Fibroblast of peridontal ligament (primary cell): Measurements from ENCODE around the gene MS4A18.
"Not testable (repeated sequence)": the region's sequence is repeated elsewhere in the genome, so short reads cannot be mapped to it uniquely, and the experiment has no call there.

Experiments
- DNase-seq: peaks from one replicate; pipeline ENCODE4 v3.0.0-alpha.2; 2010; ENCODE audit errors: extremely low read depth

Gene MS4A18

GRCh38 chr11:60739114-60739513 lies 14.6 kb downstream of the MS4A18 start:
- no peak for DNase-seq

- DNase-seq = no peak
These were observed 16.1 kb downstream of the MS4A18 start for GRCh38 chr11:60740573-60740972.

- no peak for DNase-seq
These were observed 16.9 kb downstream of the MS4A18 start for GRCh38 chr11:60741421-60741820.

GRCh38 chr11:60743058-60743457 lies 18.5 kb downstream of the MS4A18 start:
- no peak for DNase-seq

- no peak for DNase-seq
These were observed 19.6 kb downstream of the MS4A18 start for GRCh38 chr11:60744114-60744513.

GRCh38 chr11:60747359-60747873 lies 22.9 kb downstream of the MS4A18 start:
- no peak for DNase-seq

- no peak for DNase-seq
These were observed 23.7 kb downstream of the MS4A18 start for GRCh38 chr11:60748225-60748624.

GRCh38 chr11:60748821-60749220 lies 24.3 kb downstream of the MS4A18 start:
- DNase-seq = no peak

GRCh38 chr11:60750911-60751310 lies 26.4 kb downstream of the MS4A18 start:
- DNase-seq = no peak

GRCh38 chr11:60753309-60753708 lies 28.8 kb downstream of the MS4A18 start:
- DNase-seq = no peak

- no peak for DNase-seq
These were observed 30.4 kb downstream of the MS4A18 start for GRCh38 chr11:60754887-60755286.

GRCh38 chr11:60756307-60757032 lies 31.9 kb downstream of the MS4A18 start, which contains the start of gene MS4A15:
Gene MS4A15 (plus strand): TSS chr11:60756867. CDS start chr11:60763734, 6,867 bp downstream.
- no peak for DNase-seq

GRCh38 chr11:60757231-60757800 lies 32.8 kb downstream of the MS4A18 start:
- DNase-seq = no peak

GRCh38 chr11:60758671-60759070 lies 34.2 kb downstream of the MS4A18 start:
- not testable (repeated sequence) for DNase-seq

GRCh38 chr11:60759438-60760225 lies 35.1 kb downstream of the MS4A18 start:
- DNase-seq = not testable (repeated sequence)

GRCh38 chr11:60761436-60762190 lies 37.1 kb downstream of the MS4A18 start:
- no peak for DNase-seq

- DNase-seq = no peak
These were observed 38.6 kb downstream of the MS4A18 start for GRCh38 chr11:60762851-60763691.

GRCh38 chr11:60763692-60764369 lies 39.3 kb downstream of the MS4A18 start:
- no peak for DNase-seq

- no peak for DNase-seq
These were observed 40.4 kb downstream of the MS4A18 start for GRCh38 chr11:60764879-60765278.

GRCh38 chr11:60765355-60765754 lies 40.8 kb downstream of the MS4A18 start:
- no peak for DNase-seq
